GM12872 (cell line): ENCODE measurements around the gene PRR30.

ENCODE experiments used
- CTCF ChIP-seq: IDR thresholded peaks from 3 replicates; pipeline ENCODE4 v1.5.1; 2011; ENCODE audit warnings: low read depth, mild to moderate bottlenecking, low read length, moderate library complexity; ENCODE audit not compliant: insufficient read depth

PRR30 gene

GRCh38 chr2:27089111-27089954, 49.9 kb downstream of the PRR30 start:
- no peak for TF ChIP-seq CTCF

DNA sequence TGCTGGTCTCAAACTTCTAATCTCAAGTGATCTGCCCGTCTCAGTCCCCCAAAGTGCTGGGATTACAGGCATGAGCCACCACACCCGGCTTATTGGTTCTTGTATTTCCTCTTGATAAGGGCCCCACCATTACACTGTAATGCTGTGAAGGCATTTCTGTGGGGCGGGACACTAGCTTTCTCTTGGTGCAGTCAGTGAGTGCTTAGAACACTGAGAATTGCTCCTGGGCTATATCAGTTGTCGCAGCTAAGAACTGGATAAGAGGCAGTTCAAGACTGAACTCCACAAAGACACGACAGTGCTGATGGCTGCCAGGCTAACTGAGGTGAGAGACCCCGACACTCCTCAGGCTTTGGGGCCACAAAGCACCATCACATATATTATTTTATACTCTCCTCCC, 50.6 kb downstream of the PRR30 start:
- no peak for TF ChIP-seq CTCF

DNA sequence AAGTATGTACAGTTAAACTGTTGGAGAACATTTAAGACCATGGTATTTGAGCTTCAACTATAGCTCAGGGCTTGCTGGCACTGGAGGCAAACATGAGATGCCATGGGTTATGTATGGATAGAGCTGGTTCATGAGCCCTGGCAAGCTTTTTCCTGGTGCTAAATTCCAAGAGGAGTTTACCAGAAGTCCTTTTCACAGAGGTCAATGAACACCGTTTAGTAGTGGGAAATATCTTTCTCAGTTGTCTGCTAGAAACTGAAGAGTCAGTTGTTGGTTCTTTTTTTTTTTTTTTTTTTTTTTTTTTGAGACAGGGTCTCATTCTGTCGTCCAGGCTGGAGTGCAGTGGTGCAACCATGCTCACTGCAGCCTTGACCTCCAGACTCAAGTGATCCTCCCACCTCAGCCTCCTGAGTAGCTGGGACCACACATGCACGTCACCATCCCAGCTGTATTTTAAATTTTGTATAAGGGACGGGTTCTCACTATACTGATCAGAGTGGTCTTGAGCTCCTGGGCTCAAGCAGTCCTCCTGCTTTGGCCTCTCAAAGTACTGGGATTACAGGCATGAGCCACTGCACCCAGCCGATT, 51.3 kb downstream of the PRR30 start:
- no peak for TF ChIP-seq CTCF
